Suprapubic skin (tissue), 4 donors: ENCODE data around the gene SLC22A23.

Source experiments
- EP300 ChIP-seq: sonication (generic); formaldehyde crosslinking; IDR thresholded peaks from one replicate; pipeline ENCODE4 v1.6.1; 2017; ENCODE audit warnings: antibody characterized with exemption
- POLR2AphosphoS5 ChIP-seq, 3 donors: sonication (generic); formaldehyde crosslinking; IDR thresholded peaks; one replicate each; pipeline ENCODE4 v1.6.1; 2017; ENCODE audit warnings: antibody characterized with exemption in 3 of 3
- TF ChIP-seq, protein P1 (sequence below), 2 donors: fragments of 200-600 bp in 1 of 2; fragments of 450-650 bp in 1 of 2; sonication (generic) in 1 of 2; IDR thresholded peaks; one replicate each; pipeline ENCODE4 v1.5.1; 2016 to 2019; ENCODE audit warnings: antibody characterized with exemption in 2 of 2, mild to moderate bottlenecking in 1 of 2, moderate library complexity in 1 of 2

- TF ChIP-seq EP300 (no peak), POLR2AphosphoS5 (IDR thresholded peaks at IDR 0.05) (no peak)
- TF ChIP-seq, protein P1, sequence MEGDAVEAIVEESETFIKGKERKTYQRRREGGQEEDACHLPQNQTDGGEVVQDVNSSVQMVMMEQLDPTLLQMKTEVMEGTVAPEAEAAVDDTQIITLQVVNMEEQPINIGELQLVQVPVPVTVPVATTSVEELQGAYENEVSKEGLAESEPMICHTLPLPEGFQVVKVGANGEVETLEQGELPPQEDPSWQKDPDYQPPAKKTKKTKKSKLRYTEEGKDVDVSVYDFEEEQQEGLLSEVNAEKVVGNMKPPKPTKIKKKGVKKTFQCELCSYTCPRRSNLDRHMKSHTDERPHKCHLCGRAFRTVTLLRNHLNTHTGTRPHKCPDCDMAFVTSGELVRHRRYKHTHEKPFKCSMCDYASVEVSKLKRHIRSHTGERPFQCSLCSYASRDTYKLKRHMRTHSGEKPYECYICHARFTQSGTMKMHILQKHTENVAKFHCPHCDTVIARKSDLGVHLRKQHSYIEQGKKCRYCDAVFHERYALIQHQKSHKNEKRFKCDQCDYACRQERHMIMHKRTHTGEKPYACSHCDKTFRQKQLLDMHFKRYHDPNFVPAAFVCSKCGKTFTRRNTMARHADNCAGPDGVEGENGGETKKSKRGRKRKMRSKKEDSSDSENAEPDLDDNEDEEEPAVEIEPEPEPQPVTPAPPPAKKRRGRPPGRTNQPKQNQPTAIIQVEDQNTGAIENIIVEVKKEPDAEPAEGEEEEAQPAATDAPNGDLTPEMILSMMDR (IDR thresholded peaks at IDR 0.05): no peak
Observed at GRCh38 chr6:3337521-3338350, 119.1 kb downstream of the SLC22A23 start.
